NCI-H2029 treated with DMSO at 0.1 percent for 48 hours (cell line): ENCODE results near the gene ENOX1.
"Not testable (repeated sequence)": the region's sequence is repeated elsewhere in the genome, so short reads cannot be mapped to it uniquely, and the experiment has no call there.

Source experiments
- DNase-seq: peaks from one replicate; lab custom pipeline; 2025; lab: John Stamatoyannopoulos, UW

The ENOX1 gene

GRCh38 chr13:43786766-43787517 is at the start of gene ENOX1:
TSS of gene ENOX1 (minus strand) at chr13:43786972.
- no peak for DNase-seq

DNA sequence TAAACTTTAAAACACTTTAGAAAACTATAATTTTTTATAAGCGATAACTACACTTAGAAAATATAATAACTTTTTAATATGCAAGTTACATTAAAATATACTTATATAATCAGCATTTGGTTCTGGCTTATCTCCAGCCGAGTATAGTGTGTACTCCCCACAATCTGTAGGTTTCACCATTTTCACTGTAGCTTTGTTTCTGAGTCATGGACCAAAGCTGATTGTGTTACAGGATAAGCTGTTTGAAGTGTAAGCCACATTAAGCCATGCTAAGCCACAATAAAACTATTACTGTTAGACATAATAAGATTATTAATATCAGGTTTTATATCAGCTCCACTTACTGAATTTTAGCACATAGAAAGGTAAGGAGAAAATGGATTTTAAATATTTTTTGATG is 48.9 kb upstream of the ENOX1 start:
- no peak for DNase-seq

DNA sequence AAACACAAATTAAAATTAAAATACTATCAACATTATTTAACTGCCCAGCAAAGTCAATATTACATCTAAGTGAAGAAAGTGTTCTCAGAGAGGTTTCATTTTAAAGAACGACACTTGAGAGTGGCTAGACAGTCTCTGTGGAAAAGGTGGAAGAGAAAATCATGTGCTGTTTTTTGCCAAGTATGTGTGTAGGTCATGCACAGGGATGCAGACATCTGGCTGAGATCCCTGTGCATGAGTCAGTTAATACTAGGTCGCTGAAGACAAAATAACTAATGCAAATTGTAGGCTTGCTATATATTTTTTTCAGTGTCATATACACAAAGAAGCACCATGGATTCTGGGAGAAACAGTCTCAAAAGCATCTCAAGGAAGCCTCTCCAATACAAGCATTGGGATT is 44.3 kb upstream of the ENOX1 start:
- DNase-seq = no peak

GRCh38 chr13:43830497-43830881 is 43.7 kb upstream of the ENOX1 start:
- no peak for DNase-seq

- not testable (repeated sequence) for DNase-seq
Observed at GRCh38 chr13:43824656-43825055, 37.9 kb upstream of the ENOX1 start.

GRCh38 chr13:43822969-43823368 is 36.2 kb upstream of the ENOX1 start:
- no peak for DNase-seq

GRCh38 chr13:43816401-43816889 is 29.7 kb upstream of the ENOX1 start:
- DNase-seq = no peak

DNA sequence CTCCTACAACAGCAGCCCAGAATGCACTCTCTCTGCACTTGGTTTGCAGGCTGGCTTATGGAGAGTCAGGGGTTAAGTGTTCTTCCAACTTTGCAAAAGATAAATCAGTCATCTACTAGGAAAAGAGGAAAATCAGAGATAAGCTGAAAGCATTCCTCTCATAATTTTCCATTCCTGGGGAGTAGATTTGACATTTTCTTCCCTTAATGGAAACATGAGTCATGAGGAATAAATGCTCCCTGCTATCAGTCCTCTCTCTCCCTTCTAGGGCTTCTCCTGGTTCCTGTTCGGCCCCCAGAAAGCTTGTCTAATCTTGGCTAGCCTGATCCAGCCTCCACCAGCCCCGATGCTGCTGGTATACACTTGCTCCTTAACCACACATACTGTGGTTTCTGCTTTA is 28.4 kb upstream of the ENOX1 start:
- no peak for DNase-seq

- DNase-seq = no peak
Observed at GRCh38 chr13:43808676-43809075, 21.9 kb upstream of the ENOX1 start.

DNA sequence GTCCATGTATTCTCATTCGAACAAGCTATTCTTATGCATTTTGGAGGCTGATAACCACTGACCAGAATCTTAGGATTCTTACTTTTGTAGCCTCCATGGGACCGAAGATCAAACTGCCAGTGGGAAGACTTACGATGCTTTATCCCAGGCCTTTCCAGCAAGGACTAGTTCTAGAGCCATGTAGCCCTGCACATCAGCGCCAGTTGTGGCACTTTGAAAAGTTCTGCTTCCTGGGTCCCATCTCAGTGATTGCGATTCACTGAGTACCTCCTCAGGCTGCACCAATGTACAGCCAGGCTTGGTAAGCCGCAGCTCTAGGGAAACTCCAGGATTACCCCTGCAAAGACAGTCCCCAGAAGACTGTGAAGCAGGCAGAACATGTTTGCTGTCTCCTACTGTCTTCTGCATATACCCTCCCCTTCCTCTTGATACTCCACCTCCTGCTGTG is 18.9 kb upstream of the ENOX1 start:
- no peak for DNase-seq

- DNase-seq = no peak
Observed at GRCh38 chr13:43805071-43805468, 18.3 kb upstream of the ENOX1 start.

DNA sequence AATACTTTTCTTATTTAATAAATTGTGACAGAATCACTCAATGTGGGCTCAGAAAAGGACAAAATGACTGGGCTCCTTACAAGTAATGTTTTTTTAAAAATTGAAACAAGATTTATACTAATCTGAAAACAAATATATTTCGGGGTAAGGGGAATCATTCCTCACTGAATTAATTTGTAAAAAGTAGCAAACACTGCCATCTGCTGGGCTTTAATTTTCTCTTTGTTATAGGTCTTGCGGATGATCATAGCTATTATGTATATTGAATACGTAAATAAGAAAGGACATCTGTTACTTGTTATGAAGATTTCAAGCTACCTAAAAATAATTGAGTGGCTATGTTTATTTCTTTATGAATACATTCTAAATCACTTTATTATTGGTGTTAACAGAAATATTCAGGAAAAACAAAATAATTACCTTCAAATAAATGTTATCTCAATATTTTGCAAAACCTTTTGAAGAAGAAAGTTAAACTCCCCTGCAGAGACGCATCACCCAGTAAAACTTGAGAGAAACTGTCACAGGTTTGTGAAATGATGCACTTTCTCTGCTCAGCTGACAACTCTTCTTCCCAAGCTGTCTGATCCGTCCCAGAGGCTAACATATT is 17.8 kb upstream of the ENOX1 start:
- no peak for DNase-seq

DNA sequence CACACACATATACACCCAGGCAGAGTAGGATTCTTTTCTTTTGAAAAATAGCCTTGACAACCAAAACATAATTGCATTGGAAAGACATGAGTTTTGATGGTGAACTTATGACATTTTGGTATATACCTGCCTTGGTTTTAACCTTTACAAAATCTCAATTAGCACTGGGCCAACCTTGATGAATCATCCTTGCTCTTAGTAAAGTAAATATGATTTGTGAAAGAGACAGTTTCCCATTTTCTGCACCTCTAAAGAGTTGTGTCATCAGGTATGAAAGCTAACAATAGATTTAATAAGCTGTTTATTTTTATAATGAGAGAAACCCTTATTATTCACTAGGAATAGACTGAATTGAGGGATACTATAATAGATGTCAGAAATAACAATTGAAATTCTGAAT is 15.7 kb upstream of the ENOX1 start:
- DNase-seq = no peak

GRCh38 chr13:43800828-43801227 is 14.1 kb upstream of the ENOX1 start:
- DNase-seq = no peak

- no peak for DNase-seq
Observed at GRCh38 chr13:43799191-43799590, 12.4 kb upstream of the ENOX1 start.

DNA sequence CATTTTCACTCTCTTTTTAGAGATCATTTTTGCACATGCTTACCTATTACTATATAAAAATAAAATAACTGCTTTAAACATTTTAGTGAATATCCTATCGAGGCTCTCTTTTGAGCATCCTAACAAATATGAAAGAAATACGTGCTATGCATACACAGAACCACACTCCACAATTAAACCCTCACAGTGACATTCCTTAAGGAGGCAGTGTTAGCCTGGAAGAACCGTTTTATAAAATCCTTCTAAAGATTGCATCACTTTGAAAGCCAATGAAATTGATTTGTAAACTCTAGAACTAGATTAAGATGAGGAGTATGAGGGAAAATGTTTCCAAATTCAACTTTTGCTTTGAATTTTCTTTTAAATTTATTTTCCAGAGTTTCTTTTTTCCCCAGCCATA is 11.1 kb upstream of the ENOX1 start:
- DNase-seq = no peak

DNA sequence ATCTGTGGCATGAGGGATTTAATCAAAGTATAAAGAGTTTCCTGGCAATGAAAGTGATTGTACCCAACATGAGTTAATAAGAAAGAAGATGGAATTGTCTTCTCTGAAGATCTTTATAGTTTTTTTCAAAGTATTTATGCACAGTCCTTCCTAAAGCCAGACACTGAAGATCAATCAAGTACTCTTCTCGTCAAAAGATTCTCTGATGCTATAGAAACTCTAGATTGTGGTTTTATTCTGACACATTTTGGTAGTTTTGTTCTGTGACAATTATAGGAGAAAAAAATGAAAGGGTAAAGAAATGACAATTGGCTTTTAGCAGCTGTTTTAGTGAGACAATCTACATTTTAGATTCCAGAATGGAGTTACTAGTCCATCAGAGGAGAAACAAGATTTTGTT is 10.4 kb upstream of the ENOX1 start:
- DNase-seq = no peak

GRCh38 chr13:43794416-43794815 is 7.6 kb upstream of the ENOX1 start:
- no peak for DNase-seq

- no peak for DNase-seq
Observed at GRCh38 chr13:43792076-43792881, 5.5 kb upstream of the ENOX1 start.

GRCh38 chr13:43787997-43788396 is 1.2 kb upstream of the ENOX1 start:
- no peak for DNase-seq

DNA sequence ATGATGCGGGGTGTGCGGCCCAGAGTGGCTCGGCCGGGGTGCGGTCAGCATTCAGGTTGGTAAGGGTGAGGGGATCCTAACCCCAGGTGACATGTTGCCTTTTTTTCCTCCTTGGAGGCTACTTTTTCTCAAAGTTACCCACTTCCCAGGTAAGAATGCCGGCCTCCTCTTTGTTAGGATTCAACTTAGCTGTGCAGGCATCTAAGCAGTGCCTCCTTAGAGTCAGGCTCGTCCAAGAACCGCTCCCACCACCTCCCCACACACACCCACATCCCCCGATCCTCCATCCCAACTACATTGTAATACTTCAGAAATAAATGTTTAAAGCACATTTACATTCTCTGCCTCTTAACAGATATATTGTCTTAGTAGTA is 733 bp upstream of the ENOX1 start:
- no peak for DNase-seq

DNA sequence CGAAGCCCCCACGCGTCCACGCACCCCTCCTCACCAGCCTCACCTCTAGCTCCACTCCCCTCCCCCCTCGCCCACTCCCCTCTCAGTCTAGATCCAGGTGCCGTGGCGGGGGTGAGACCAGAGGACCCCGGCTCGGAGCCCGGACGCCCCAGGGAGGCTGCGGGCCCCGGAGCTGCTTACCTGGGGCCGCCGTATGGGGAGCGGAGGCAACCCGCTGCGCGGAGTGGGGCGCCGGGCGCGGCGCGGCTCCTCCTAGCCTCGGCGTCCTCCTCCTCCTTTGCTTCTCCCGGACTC is 353 bp downstream of the ENOX1 start:
- no peak for DNase-seq
